Measurements from ENCODE around the gene DNAJC16. TPM values are rescaled to one million over a fixed set of nuclear protein-coding genes. Genes with fewer than 3 reads are reported as not detected.

DNAJC16 gene
- total RNA-seq, 4 donors from 2014 or later = 7.8 to 30.3 (median 19.7) TPM

DNA sequence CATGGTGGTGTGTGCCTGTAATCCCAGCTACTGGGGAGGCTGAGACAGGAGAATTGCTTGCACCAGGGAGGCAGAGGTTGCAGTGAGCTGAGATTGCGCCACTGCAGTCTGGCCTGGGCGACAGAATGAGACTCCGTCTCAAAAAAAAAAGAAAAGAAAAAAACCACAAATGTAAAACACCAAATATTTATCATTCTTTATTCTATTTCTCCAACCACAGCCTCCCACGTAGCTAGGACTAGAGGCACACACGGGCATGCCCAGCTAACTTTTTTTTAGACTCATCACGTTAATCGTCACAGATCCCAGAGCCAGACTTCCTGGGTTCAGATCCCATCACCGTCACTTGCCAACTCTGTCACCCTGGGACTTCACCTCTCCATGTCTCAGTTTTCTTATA is 13.5 kb downstream of the DNAJC16 start:
- Histone ChIP-seq H3K9me3 (no peaks in the 10 kb centered on the region), H3K27me3 (no peaks in the 10 kb centered on the region), H3K4me1 (no peaks in the 10 kb centered on the region), H3K27ac (no peak overlapping the region), H3K4me3 (no peak overlapping the region), H3K36me3 (peaks cover 0 to 51% (median 13%) of the 10 kb centered on the region in 4 donors)
- WGBS, 2 donors (ENCODE audit: low coverage in 1 of 2) = 88 to 93% methylated on average over 8 of the region's 8 CpGs
- no peak for DNase-seq
- in situ Hi-C loops (cut with MboI; ENCODE audit: low pct_ligation_motif_present in 1 of 4, low pct_unique_long_range_greater_than_20kb in 1 of 4, low sequenced_read_pairs in 3 of 4) = no loop called here
- TF ChIP-seq POLR2AphosphoS5 (IDR thresholded peaks at IDR 0.05) (no peak), POLR2A (IDR thresholded peaks at IDR 0.05) (no peak), EP300 (IDR thresholded peaks at IDR 0.05; ENCODE audit: low read depth) (no peak)
- TF ChIP-seq, protein P1, sequence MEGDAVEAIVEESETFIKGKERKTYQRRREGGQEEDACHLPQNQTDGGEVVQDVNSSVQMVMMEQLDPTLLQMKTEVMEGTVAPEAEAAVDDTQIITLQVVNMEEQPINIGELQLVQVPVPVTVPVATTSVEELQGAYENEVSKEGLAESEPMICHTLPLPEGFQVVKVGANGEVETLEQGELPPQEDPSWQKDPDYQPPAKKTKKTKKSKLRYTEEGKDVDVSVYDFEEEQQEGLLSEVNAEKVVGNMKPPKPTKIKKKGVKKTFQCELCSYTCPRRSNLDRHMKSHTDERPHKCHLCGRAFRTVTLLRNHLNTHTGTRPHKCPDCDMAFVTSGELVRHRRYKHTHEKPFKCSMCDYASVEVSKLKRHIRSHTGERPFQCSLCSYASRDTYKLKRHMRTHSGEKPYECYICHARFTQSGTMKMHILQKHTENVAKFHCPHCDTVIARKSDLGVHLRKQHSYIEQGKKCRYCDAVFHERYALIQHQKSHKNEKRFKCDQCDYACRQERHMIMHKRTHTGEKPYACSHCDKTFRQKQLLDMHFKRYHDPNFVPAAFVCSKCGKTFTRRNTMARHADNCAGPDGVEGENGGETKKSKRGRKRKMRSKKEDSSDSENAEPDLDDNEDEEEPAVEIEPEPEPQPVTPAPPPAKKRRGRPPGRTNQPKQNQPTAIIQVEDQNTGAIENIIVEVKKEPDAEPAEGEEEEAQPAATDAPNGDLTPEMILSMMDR (IDR thresholded peaks at IDR 0.05) = no peak
- intact Hi-C loops (cut with DNase I; ENCODE audit: low total_unique reads) = no loop called here

DNA sequence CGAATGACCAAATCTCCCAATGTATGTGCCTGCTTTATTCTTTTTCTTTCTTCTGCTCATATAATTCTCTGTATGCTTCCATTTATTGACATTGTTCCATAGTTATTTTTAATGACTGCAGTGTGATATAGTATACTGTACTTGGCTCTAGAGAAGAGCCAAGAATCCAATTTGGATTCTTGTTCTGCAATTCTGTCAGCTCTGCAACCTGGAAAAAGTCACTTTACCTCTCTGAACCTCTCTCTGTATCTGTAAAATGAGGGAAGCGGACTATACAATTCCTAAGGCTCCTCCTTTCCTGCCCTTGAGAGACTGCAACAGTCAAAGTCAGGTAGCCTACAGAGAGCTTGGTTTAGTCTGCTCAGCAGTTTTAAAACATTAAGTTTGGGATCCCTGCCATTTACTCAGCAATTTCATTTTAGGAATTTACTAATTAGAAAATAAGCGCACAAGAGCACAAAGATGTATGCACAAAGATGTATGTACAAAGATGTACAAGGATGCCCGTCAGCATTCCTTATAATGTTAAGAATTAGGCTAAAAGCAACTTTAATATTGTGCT is 14.7 kb downstream of the DNAJC16 start:
- DNase-seq = no peak
- no peaks in the 10 kb centered on the region for H3K27me3 ChIP-seq
- H3K4me1 ChIP-seq = no peaks in the 10 kb centered on the region
- no peaks in the 10 kb centered on the region for H3K9me3 ChIP-seq
- TF ChIP-seq EP300 (IDR thresholded peaks at IDR 0.05; ENCODE audit: low read depth) (no peak), POLR2AphosphoS5 (IDR thresholded peaks at IDR 0.05) (no peak), POLR2A (IDR thresholded peaks at IDR 0.05) (no peak)
- TF ChIP-seq, protein P1 (IDR thresholded peaks at IDR 0.05) = no peak
- intact Hi-C loops (cut with DNase I; ENCODE audit: low total_unique reads) (no loop called here), in situ Hi-C loops (cut with MboI; ENCODE audit: low pct_ligation_motif_present in 1 of 4, low pct_unique_long_range_greater_than_20kb in 1 of 4, low sequenced_read_pairs in 3 of 4) (no loop called here)
- H3K27ac ChIP-seq = no peak overlapping the region
- WGBS, 2 donors (ENCODE audit: low coverage in 1 of 2) = 84 to 93% methylated on average over 3 to 4 of the region's 4 CpGs
- H3K36me3 ChIP-seq = peaks cover 0 to 59% (median 18%) of the 10 kb centered on the region in 4 donors
- no peak overlapping the region for H3K4me3 ChIP-seq

DNA sequence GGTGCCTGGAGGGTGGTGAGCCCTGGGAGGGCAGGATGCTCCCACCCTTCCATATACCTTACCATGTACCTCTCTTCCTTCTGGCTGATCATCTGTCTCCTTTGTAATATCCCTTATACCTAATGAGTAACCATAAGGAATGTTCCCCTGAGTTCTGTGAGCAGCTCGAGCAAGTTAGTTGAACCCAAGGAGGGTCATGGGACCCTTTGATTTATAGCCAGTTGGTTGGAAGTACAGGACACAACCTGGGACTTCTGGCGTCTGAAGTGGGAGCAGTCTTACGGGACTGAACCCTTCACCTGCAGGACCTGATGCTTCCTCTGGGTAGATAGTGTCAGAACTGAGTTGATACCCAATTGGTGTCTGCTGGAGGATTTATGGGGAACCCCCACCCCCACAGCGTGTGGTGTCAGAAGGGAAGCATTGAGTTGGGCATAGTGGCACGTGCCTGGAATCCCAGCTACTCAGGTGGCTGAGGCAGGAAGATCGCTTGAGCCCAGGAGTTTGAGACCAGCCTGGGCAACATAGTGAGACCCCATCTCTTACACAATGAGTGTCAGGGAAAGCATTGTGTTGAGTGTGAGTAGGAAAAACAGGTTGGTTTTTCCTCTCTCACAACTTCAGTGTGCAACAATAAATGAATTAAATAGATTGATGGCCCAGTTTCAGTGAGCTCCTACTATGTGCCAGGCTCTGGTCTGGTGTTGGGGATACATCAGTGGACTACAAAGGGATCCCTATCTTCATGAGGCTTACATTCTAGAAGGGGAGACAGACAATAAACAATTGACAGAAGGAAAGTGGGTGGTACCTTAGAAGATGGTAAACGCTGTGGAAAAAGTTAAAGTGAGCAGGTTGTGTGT is 16.0 kb downstream of the DNAJC16 start:
- in situ Hi-C loops (cut with MboI; ENCODE audit: low pct_ligation_motif_present in 1 of 4, low pct_unique_long_range_greater_than_20kb in 1 of 4, low sequenced_read_pairs in 3 of 4) = no loop called here
- no peaks in the 10 kb centered on the region for H3K27me3 ChIP-seq
- no peak overlapping the region for H3K4me3 ChIP-seq
- H3K4me1 ChIP-seq = no peaks in the 10 kb centered on the region
- no peak for DNase-seq
- H3K27ac ChIP-seq = no peak overlapping the region
- H3K36me3 ChIP-seq = peaks cover 0 to 62% (median 22%) of the 10 kb centered on the region in 4 donors
- H3K9me3 ChIP-seq = no peaks in the 10 kb centered on the region
- TF ChIP-seq POLR2AphosphoS5 (IDR thresholded peaks at IDR 0.05) (no peak), POLR2A (IDR thresholded peaks at IDR 0.05) (no peak), EP300 (IDR thresholded peaks at IDR 0.05; ENCODE audit: low read depth) (no peak)
- TF ChIP-seq, protein P1 (IDR thresholded peaks at IDR 0.05) = no peak
- intact Hi-C loops (cut with DNase I; ENCODE audit: low total_unique reads) = no loop called here
- WGBS, 2 donors (ENCODE audit: low coverage in 1 of 2) = 88 to 92% methylated on average over 1 to 7 of the region's 7 CpGs

DNA sequence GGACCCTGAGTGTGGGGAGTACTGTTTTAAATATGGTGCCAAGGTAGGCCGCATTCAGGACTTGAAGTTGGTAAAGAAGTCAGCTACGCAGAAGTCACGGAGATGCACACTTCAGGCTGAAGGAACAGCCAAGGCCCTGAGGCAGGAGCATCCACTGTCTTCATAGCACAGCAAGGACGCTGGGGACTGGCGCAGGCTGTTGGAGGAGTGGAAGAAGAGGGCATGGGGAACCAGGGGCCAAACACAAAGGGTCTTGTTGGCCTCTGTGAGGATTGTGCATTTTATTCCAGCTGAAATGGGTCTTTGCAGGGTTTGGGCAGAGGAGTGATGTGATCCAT is 16.6 kb downstream of the DNAJC16 start:
- Histone ChIP-seq H3K36me3 (peaks cover 0 to 61% (median 25%) of the 10 kb centered on the region in 4 donors), H3K9me3 (no peaks in the 10 kb centered on the region), H3K27me3 (no peaks in the 10 kb centered on the region), H3K4me1 (no peaks in the 10 kb centered on the region), H3K4me3 (no peak overlapping the region), H3K27ac (no peak overlapping the region)
- no peak for DNase-seq
- intact Hi-C loops (cut with DNase I; ENCODE audit: low total_unique reads) = no loop called here
- 97 to 100% methylated on average over 1 to 5 of the region's 5 CpGs for WGBS, 2 donors (ENCODE audit: low coverage in 1 of 2)
- in situ Hi-C loops (cut with MboI; ENCODE audit: low pct_ligation_motif_present in 1 of 4, low pct_unique_long_range_greater_than_20kb in 1 of 4, low sequenced_read_pairs in 3 of 4) = no loop called here
- TF ChIP-seq POLR2A (IDR thresholded peaks at IDR 0.05) (no peak), EP300 (IDR thresholded peaks at IDR 0.05; ENCODE audit: low read depth) (no peak), POLR2AphosphoS5 (IDR thresholded peaks at IDR 0.05) (no peak)
- TF ChIP-seq, protein P1 (IDR thresholded peaks at IDR 0.05) = no peak
